H9 (cell line): Measurements from ENCODE around the gene DNAAF3. TPM values are rescaled to one million over a fixed set of nuclear protein-coding genes. Genes with fewer than 3 reads are reported as not detected.
A peak's percentile ranks its signal among the peaks of the same experiment; 100 is the strongest.

Source experiments
- DNase-seq: peaks from one replicate; pipeline ENCODE4 v3.0.0-alpha.2; 2017
- H2AFZ ChIP-seq: one replicate; pipeline ENCODE4 v1.6.1; 2013; ENCODE audit warnings: mild to moderate bottlenecking, low read length, control low read depth, moderate library complexity
- H2AK5ac ChIP-seq: 2 replicates; pipeline ENCODE4 v1.6.1; 2013; ENCODE audit warnings: low read length, control low read depth, mixed read lengths; ENCODE audit not compliant: insufficient read length
- H2BK120ac ChIP-seq: one replicate; pipeline ENCODE4 v1.6.1; 2013; ENCODE audit warnings: low read depth, mild to moderate bottlenecking, low read length, control low read depth, inconsistent platforms; ENCODE audit not compliant: poor library complexity, severe bottlenecking
- H2BK12ac ChIP-seq: 2 replicates; pipeline ENCODE4 v1.6.1; 2013; ENCODE audit warnings: low read length, control low read depth, mixed read lengths, low read depth; ENCODE audit not compliant: insufficient read length
- H2BK15ac ChIP-seq: 2 replicates; pipeline ENCODE4 v1.6.1; 2013; ENCODE audit warnings: low read depth, low read length, control low read depth
- H2BK20ac ChIP-seq: one replicate; pipeline ENCODE4 v1.6.1; 2013; ENCODE audit warnings: low read depth, mild to moderate bottlenecking, low read length, control low read depth, inconsistent platforms; ENCODE audit not compliant: poor library complexity, severe bottlenecking
- H2BK5ac ChIP-seq: 2 replicates; pipeline ENCODE4 v1.6.1; 2013; ENCODE audit warnings: low read length, control low read depth, mixed read lengths; ENCODE audit not compliant: insufficient read length
- H3K14ac ChIP-seq: 2 replicates; pipeline ENCODE4 v1.6.1; 2013; ENCODE audit warnings: low read length, control low read depth; ENCODE audit not compliant: insufficient read depth
- H3K18ac ChIP-seq: 2 replicates; pipeline ENCODE4 v1.6.1; 2013; ENCODE audit warnings: low read depth, mild to moderate bottlenecking, mixed read lengths, low read length, control low read depth; ENCODE audit not compliant: insufficient read length
- H3K23ac ChIP-seq: 2 replicates; pipeline ENCODE4 v1.6.1; 2013; ENCODE audit warnings: low read length, control low read depth, mixed read lengths, low read depth; ENCODE audit not compliant: insufficient read length
- H3K23me2 ChIP-seq: 2 replicates; pipeline ENCODE4 v1.6.1; 2013; ENCODE audit warnings: low read depth, mild to moderate bottlenecking, mixed read lengths, low read length, control low read depth; ENCODE audit not compliant: insufficient read length, poor library complexity, severe bottlenecking
- H3K27ac ChIP-seq: 2 replicates; pipeline ENCODE4 v1.5.1; 2013; ENCODE audit warnings: low read length, control low read depth, mixed read lengths, low read depth; ENCODE audit not compliant: insufficient read length
- H3K27me3 ChIP-seq: 2 replicates; pipeline ENCODE4 v1.6.1; 2013; ENCODE audit warnings: low read length, control low read depth, inconsistent platforms; ENCODE audit not compliant: insufficient read depth
- H3K4ac ChIP-seq: 2 replicates; pipeline ENCODE4 v1.6.1; 2013; ENCODE audit warnings: low read depth, mild to moderate bottlenecking, control low read depth, inconsistent platforms, low read length, moderate library complexity
- H3K4me1 ChIP-seq: 2 replicates; pipeline ENCODE4 v1.6.1; 2013; ENCODE audit warnings: low read length, control low read depth, inconsistent platforms; ENCODE audit not compliant: insufficient read depth
- H3K4me2 ChIP-seq: 2 replicates; pipeline ENCODE4 v1.6.1; 2013; ENCODE audit warnings: low read length, control low read depth, mixed read lengths; ENCODE audit not compliant: insufficient read length, insufficient read depth
- H3K56ac ChIP-seq: 2 replicates; pipeline ENCODE4 v1.6.1; 2013; ENCODE audit warnings: low read depth, mild to moderate bottlenecking, mixed read lengths, low read length, control low read depth; ENCODE audit not compliant: insufficient read length
- H3K79me1 ChIP-seq: 2 replicates; pipeline ENCODE4 v1.6.1; 2013; ENCODE audit warnings: low read depth, mild to moderate bottlenecking, moderate library complexity, low read length, control low read depth, inconsistent platforms; ENCODE audit not compliant: insufficient read depth, poor library complexity, severe bottlenecking
- H3K79me2 ChIP-seq: 2 replicates; pipeline ENCODE4 v1.6.1; 2013; ENCODE audit warnings: low read length, control low read depth, inconsistent platforms; ENCODE audit not compliant: insufficient read depth
- H3K9ac ChIP-seq: 2 replicates; pipeline ENCODE4 v1.6.1; 2013; ENCODE audit warnings: low read length, control low read depth, mixed read lengths; ENCODE audit not compliant: insufficient read length; ENCODE audit errors: extremely low read depth
- H3K9me3 ChIP-seq: one replicate; pipeline ENCODE4 v1.6.1; 2013; ENCODE audit warnings: low read depth, low read length, inconsistent platforms; ENCODE audit not compliant: control insufficient read depth
- H3T11ph ChIP-seq: one replicate; pipeline ENCODE4 v1.6.1; 2013; ENCODE audit warnings: mild to moderate bottlenecking, low read length, control low read depth, inconsistent platforms
- H4K20me1 ChIP-seq: one replicate; pipeline ENCODE4 v1.6.1; 2013; ENCODE audit not compliant: control insufficient read depth, insufficient read length, insufficient read depth
- H4K5ac ChIP-seq: 2 replicates; pipeline ENCODE4 v1.6.1; 2013; ENCODE audit warnings: low read depth, mild to moderate bottlenecking, mixed read lengths, low read length, control low read depth; ENCODE audit not compliant: insufficient read length
- H4K8ac ChIP-seq: replicated peaks from 2 replicates; pipeline ENCODE4 v1.6.1; 2013; ENCODE audit warnings: low read length, control low read depth, mixed read lengths, low read depth; ENCODE audit not compliant: insufficient read length
- H4K91ac ChIP-seq: 2 replicates; pipeline ENCODE4 v1.6.1; 2013; ENCODE audit warnings: low read depth, mild to moderate bottlenecking, moderate library complexity, mixed read lengths, low read length, control low read depth; ENCODE audit not compliant: insufficient read length
- H3K27ac Mint-ChIP-seq, 3 experiments: 2 replicates in 2 of 3; 3 replicates in 1 of 3; pipeline ENCODE4 v1.8.0; 2020 to 2021; ENCODE audit warnings: mixed read lengths in 3 of 3, mild to moderate bottlenecking in 1 of 3, moderate library complexity in 1 of 3
- H3K27me3 Mint-ChIP-seq: 2 replicates; pipeline ENCODE4 v1.8.0; 2021; ENCODE audit warnings: low read depth, mild to moderate bottlenecking, moderate library complexity, mixed read lengths
- H3K36me3 Mint-ChIP-seq, 3 experiments: 2 replicates in 2 of 3; 3 replicates in 1 of 3; pipeline ENCODE4 v1.8.0; 2020 to 2021; ENCODE audit warnings: low read depth in 3 of 3, mixed read lengths in 3 of 3; ENCODE audit not compliant: insufficient read depth in 1 of 3
- H3K4me1 Mint-ChIP-seq, 2 experiments: 2 replicates each; pipeline ENCODE4 v1.8.0; 2020; ENCODE audit warnings: mixed read lengths in 2 of 2
- H3K4me3 Mint-ChIP-seq, 2 experiments: 2 replicates in 1 of 2; 3 replicates in 1 of 2; pipeline ENCODE4 v1.8.0; 2020 to 2021; ENCODE audit warnings: mild to moderate bottlenecking in 2 of 2, mixed read lengths in 2 of 2, moderate library complexity in 1 of 2
- H3K9me3 Mint-ChIP-seq, 2 experiments: 2 replicates in 1 of 2; 3 replicates in 1 of 2; pipeline ENCODE4 v1.8.0; 2020; ENCODE audit warnings: mild to moderate bottlenecking in 2 of 2, mixed read lengths in 2 of 2, moderate library complexity in 1 of 2
- CTCF ChIP-seq: fragments of 200-600 bp; sonication (generic); conservative IDR thresholded peaks from 3 replicates; pipeline ENCODE4 v1.8.0; 2021; ENCODE audit warnings: antibody characterized with exemption, mild to moderate bottlenecking
- WGBS: extraction: QIAGEN DNeasy Blood & Tissue Kit; methylation state at CpG from one replicate; pipeline ENCODE4 v1.1.7; 2013; ENCODE audit warnings: missing lambda C conversion rate, low lambda C conversion rate, mixed read lengths; ENCODE audit not compliant: insufficient read length; ENCODE audit errors: extremely low coverage; 5-methylcytosine and 5-hydroxymethylcytosine counted together
- long read RNA-seq: library from polyadenylated mRNA; unstranded; transcript quantifications from one replicate; pipeline ENCODE4 v2.0.0, GENCODE V29; 2020
- total RNA-seq: library from RNA; stranded (reverse); gene quantifications from 2 replicates; pipeline ENCODE4 v1.2.1, GENCODE V29; 2021

Gene DNAAF3
- total RNA-seq, result 3.0 and 4.6 TPM in 2 replicates
- long read RNA-seq, transcript DNAAF3-203 (12 exons, 2,059 nt), result major isoform, 9 of 17 reads
- long read RNA-seq, partial matches to known transcripts, result 1 of 17 reads
- long read RNA-seq, other reads (novel, unspliced or antisense), result 3 of 17 reads

GRCh38 chr19:55166530-55167268 is at the start of gene DNAAF3:
TSS of gene DNAAF3 (minus strand) at chr19:55166613. CDS start at chr19:55166413, 200 bp downstream.
- peaks cover 8% of the 10 kb centered on the region for H3K23me2 ChIP-seq
- no peaks in the 10 kb centered on the region for H3K79me2 ChIP-seq
- H2BK5ac ChIP-seq, result no peak within 1 kb of the TSS
- peaks cover 40% of the 10 kb centered on the region for H3K27me3 Mint-ChIP-seq
- no peak for TF ChIP-seq CTCF
- H3K4me1 ChIP-seq, result no peaks in the 10 kb centered on the region
- H3K9me3 ChIP-seq, result no peaks in the 10 kb centered on the region
- no peaks in the 10 kb centered on the region for H3K79me1 ChIP-seq
- H3T11ph ChIP-seq, result no peak within 1 kb of the TSS
- no peak within 1 kb of the TSS for H2AFZ ChIP-seq
- H3K4me1 Mint-ChIP-seq, result peaks cover 8 to 14% of the 10 kb centered on the region in 2 experiments
- H3K4me3 Mint-ChIP-seq, result peak within 1 kb of the TSS; percentile 85 to 95
- no peak within 1 kb of the TSS for H3K4ac ChIP-seq
- H3K9me3 Mint-ChIP-seq, result peaks cover 1 to 2% of the 10 kb centered on the region in 2 experiments; a peak in 3 of 5 replicates
- peak within 1 kb of the TSS; percentile 68 for H3K4me2 ChIP-seq
- no peak within 1 kb of the TSS for H3K14ac ChIP-seq
- no peaks in the 10 kb centered on the region for H4K20me1 ChIP-seq
- no CpG with 5 or more reads among the region's 33 CpGs for WGBS
- DNase-seq, result peak; percentile 98
- no peak within 1 kb of the TSS for H2BK20ac ChIP-seq
- no peak within 1 kb of the TSS for H4K91ac ChIP-seq
- no peak within 1 kb of the TSS for H4K5ac ChIP-seq
- no peak within 1 kb of the TSS for H3K56ac ChIP-seq
- H4K8ac ChIP-seq, result no peak within 1 kb of the TSS
- no peak within 1 kb of the TSS for H3K23ac ChIP-seq
- H3K27ac ChIP-seq, result no peak within 1 kb of the TSS
- no peak within 1 kb of the TSS for H2AK5ac ChIP-seq
- no peak within 1 kb of the TSS for H2BK120ac ChIP-seq
- H3K27ac Mint-ChIP-seq, result peak within 1 kb of the TSS; percentile 97 to 99 (median 99)
- no peak within 1 kb of the TSS for H2BK12ac ChIP-seq
- no peak within 1 kb of the TSS for H3K9ac ChIP-seq
- H3K18ac ChIP-seq, result no peak within 1 kb of the TSS
- no peaks in the 10 kb centered on the region; a peak in 2 of 7 replicates for H3K36me3 Mint-ChIP-seq
- H3K27me3 ChIP-seq, result no peaks in the 10 kb centered on the region; the same call in 1 of the 2 replicates
- no peak within 1 kb of the TSS for H2BK15ac ChIP-seq
